ENCODE measurements around the gene DDX56.

- TF ChIP-seq CTCF (IDR thresholded peaks at IDR 0.05) (no peak), POLR2A (IDR thresholded peaks at IDR 0.05) (no peak)
Observed at GRCh38 chr7:44517175-44517574, 56.5 kb downstream of the DDX56 start.

All from esophagus squamous epithelium (tissue), 4 donors.